Mesothelial cell of epicardium (in vitro differentiated cells): ENCODE results near the gene RFNG. TPM values are rescaled to one million over a fixed set of nuclear protein-coding genes. Genes with fewer than 3 reads are reported as not detected.

Experiments
- DNase-seq, 2 experiments: peaks; one replicate each; pipeline ENCODE4 v3.0.0; 2021; ENCODE audit warnings: low spot score in 2 of 2; ENCODE audit not compliant: unreplicated experiment in 2 of 2
- H3K27ac Mint-ChIP-seq: 2 replicates; pipeline ENCODE4 v1.8.0; 2021; ENCODE audit warnings: mixed read lengths
- H3K27me3 Mint-ChIP-seq: 2 replicates; pipeline ENCODE4 v1.8.0; 2021; ENCODE audit warnings: low read depth, mixed read lengths
- H3K36me3 Mint-ChIP-seq: 2 replicates; pipeline ENCODE4 v1.8.0; 2021; ENCODE audit warnings: mixed read lengths
- H3K4me1 Mint-ChIP-seq: 2 replicates; pipeline ENCODE4 v1.8.0; 2021; ENCODE audit warnings: mixed read lengths
- H3K4me3 Mint-ChIP-seq: 2 replicates; pipeline ENCODE4 v1.8.0; 2021; ENCODE audit warnings: mild to moderate bottlenecking, moderate library complexity, mixed read lengths
- H3K9me3 Mint-ChIP-seq: 2 replicates; pipeline ENCODE4 v1.8.0; 2021; ENCODE audit warnings: mixed read lengths
- total RNA-seq: library from RNA; stranded (reverse); gene quantifications from 3 replicates; pipeline ENCODE4 v1.2.1, GENCODE V29; 2021
- TF ChIP-seq, protein P1 (sequence below): fragments of 200-600 bp; sonication (generic); IDR thresholded peaks from one replicate; pipeline ENCODE4 v1.5.0; 2021; ENCODE audit warnings: antibody characterized with exemption; ENCODE audit not compliant: unreplicated experiment

Gene RFNG
- total RNA-seq, 1 donor from 2014 or later = 57.3 TPM

DNA sequence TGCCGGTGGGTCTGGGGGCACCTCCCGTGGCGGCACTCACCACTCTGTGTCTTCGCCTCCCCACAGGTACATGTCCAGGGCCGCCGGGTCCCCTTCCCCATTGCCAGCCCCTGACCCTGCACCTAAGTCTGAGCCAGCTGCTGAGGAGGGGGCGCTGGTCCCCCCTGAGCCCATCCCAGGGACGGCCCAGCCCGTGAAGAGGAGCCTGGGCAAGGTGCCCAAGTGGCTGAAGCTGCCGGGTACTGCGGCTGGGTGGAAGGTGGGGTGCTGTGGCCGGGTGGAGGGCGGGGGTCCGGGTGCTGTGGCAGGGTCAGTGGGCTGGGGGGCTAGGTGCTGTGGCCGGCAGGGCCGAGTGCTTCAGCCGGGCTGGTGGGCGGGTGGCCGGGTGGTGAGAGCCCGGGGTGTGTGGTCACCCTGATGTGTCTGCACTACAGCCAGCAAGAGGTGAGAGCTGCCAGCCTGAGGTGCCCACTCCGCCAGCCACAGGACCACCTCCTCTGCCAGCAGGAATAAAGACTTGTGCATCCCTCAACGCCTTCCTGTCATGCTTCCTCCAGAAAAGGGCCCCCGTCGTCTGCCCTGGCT lies 34.6 kb downstream of the RFNG start:
- Mint-ChIP-seq H3K4me3 (no peak overlapping the region), H3K27me3 (no peaks in the 10 kb centered on the region), H3K27ac (no peak overlapping the region), H3K4me1 (peaks cover 16% of the 10 kb centered on the region), H3K36me3 (no peaks in the 10 kb centered on the region), H3K9me3 (no peaks in the 10 kb centered on the region)
- DNase-seq = no peak
- TF ChIP-seq, protein P1, sequence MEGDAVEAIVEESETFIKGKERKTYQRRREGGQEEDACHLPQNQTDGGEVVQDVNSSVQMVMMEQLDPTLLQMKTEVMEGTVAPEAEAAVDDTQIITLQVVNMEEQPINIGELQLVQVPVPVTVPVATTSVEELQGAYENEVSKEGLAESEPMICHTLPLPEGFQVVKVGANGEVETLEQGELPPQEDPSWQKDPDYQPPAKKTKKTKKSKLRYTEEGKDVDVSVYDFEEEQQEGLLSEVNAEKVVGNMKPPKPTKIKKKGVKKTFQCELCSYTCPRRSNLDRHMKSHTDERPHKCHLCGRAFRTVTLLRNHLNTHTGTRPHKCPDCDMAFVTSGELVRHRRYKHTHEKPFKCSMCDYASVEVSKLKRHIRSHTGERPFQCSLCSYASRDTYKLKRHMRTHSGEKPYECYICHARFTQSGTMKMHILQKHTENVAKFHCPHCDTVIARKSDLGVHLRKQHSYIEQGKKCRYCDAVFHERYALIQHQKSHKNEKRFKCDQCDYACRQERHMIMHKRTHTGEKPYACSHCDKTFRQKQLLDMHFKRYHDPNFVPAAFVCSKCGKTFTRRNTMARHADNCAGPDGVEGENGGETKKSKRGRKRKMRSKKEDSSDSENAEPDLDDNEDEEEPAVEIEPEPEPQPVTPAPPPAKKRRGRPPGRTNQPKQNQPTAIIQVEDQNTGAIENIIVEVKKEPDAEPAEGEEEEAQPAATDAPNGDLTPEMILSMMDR = no peak

DNA sequence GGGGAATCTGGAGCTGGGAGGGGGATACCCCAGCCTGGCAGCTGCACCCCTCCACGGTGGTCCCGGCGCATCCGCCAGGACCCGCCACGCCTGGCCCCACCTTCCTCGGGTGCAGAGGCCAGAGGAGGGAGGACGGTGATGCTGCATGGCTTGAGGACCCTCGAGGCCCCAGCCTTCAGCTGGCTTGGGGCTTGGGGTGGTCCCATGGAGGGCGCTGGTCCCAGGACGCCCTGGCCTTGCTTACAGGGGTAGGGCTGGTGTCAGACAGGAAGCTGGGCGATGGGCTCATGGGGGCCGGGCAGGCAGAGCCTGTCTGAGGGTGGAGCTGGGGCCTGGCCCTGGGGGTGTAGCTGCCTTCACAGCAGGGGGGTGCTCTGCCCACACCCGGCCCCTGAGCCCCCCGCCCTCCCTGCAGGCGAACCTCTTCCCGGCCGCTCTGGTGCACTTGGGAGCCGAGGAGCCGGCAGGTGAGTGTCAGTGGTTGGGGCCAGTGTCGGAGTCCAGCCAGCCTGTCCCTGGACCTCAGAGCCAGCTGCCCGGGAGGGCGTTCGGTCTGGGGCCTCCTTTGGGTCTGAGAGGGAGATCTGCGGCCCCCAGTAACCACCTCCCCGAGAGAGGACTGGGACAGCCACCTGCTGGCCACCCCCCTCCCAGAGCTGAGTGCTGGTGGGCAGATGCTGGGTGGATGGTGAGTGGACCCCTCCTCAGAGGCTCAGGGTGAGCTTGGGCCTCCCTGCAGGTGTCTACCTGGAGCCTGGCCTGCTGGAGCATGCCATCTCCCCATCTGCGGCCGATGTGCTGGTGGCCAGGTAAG lies 35.3 kb downstream of the RFNG start:
- H3K4me3 Mint-ChIP-seq = no peak overlapping the region
- no peak for DNase-seq
- no peaks in the 10 kb centered on the region for H3K27me3 Mint-ChIP-seq
- no peak overlapping the region for H3K27ac Mint-ChIP-seq
- no peaks in the 10 kb centered on the region for H3K36me3 Mint-ChIP-seq
- TF ChIP-seq, protein P1 = no peak
- H3K4me1 Mint-ChIP-seq = peaks cover 11% of the 10 kb centered on the region
- H3K9me3 Mint-ChIP-seq = no peaks in the 10 kb centered on the region

DNA sequence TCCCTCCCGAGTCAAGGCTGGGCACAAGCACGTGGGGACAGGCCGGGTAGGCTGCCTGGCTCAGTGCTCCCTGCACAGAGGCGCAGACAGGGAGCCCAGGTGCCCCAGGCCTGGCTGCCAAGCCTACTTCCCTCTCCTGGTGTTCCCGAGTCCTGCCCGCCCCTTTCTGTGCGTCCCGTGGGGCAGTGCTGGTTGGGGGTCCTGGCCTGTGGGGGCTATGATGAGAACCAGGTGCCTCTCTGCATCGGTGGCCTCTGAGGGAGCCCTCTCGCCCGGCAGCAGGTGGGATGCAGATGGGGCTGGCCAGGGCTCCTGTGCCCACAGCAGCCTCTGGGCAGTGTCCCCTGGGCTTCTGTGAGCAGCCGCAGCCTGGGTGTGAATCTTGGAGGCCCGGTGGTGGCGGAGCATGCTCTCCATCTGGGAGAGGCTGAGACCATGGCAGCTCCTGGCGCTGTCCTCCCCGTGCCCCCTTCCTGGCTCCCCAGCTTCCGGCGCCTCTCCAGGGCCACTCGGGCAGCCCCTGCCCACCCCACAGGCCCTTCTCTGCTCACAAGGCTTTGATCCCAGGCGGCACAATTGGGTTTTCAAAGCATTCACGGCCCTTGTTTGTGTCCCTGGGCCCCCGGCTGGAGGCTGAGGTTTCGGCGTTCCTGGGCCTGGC lies 36.2 kb downstream of the RFNG start:
- Mint-ChIP-seq H3K27me3 (no peaks in the 10 kb centered on the region), H3K36me3 (no peaks in the 10 kb centered on the region), H3K9me3 (no peaks in the 10 kb centered on the region), H3K4me3 (no peak overlapping the region), H3K4me1 (peaks cover 11% of the 10 kb centered on the region), H3K27ac (no peak overlapping the region)
- TF ChIP-seq, protein P1 = no peak
- no peak for DNase-seq

DNA sequence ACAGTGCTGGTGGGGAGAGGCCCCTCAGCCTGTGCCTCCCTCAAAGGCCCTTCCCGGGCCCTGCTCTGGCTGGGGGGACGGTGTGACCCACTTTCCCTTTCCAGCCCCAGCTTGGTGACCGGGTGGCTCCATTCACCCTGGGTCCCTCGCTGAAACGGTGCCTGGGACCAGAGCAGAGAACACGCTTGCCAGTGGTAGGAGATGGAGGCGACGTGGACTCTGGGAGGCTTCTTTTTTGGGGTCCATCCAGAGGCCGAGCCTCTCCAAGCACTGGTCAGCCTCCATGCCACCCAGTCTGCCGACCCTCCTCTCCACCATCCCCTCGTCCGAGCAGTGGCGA lies 36.7 kb downstream of the RFNG start:
- DNase-seq = no peak
- H3K27ac Mint-ChIP-seq = no peak overlapping the region
- H3K4me1 Mint-ChIP-seq = peaks cover 11% of the 10 kb centered on the region
- H3K27me3 Mint-ChIP-seq = no peaks in the 10 kb centered on the region
- no peaks in the 10 kb centered on the region for H3K36me3 Mint-ChIP-seq
- no peaks in the 10 kb centered on the region for H3K9me3 Mint-ChIP-seq
- TF ChIP-seq, protein P1 = no peak
- no peak overlapping the region for H3K4me3 Mint-ChIP-seq

DNA sequence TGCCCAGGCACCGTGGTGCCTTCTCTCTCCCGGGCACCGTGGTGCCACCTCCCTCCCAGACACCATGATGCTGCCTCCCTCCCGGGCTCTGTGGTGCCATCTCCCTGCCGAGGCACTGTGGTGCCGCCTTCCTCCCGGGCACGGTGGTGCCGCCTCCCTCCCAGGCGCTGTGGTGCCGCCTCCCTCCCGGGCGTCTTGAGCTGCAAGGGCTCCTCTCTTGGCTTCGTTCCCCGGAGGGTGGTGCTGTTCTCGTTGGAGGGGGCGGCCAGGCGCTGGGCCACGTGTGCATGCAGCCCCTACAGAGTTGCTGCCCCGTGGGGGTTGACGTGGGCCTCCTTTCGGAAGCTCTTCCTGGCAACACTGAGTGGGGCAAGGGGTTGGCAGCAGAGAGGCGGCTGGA lies 37.2 kb downstream of the RFNG start:
- TF ChIP-seq, protein P1 = no peak
- peaks cover 11% of the 10 kb centered on the region for H3K4me1 Mint-ChIP-seq
- no peaks in the 10 kb centered on the region for H3K27me3 Mint-ChIP-seq

More for the DNA sequence above, 37.2 kb downstream of the RFNG start:
- no peaks in the 10 kb centered on the region for H3K36me3 Mint-ChIP-seq
- DNase-seq = no peak
- no peaks in the 10 kb centered on the region for H3K9me3 Mint-ChIP-seq
- no peak overlapping the region for H3K4me3 Mint-ChIP-seq
- no peak overlapping the region for H3K27ac Mint-ChIP-seq
